ENCODE measurements around the gene EFNB2.

DNA sequence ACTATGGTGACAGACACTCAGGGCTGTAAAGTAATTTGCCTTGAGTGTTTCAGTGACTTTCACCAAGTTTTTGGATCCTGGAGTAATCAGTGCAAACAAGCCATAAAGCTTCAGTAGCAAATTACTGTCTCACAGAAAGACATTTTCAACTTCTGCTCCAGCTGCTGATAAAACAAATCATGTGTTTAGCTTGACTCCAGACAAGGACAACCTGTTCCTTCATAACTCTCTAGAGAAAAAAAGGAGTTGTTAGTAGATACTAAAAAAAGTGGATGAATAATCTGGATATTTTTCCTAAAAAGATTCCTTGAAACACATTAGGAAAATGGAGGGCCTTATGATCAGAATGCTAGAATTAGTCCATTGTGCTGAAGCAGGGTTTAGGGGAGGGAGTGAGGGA, 23.1 kb upstream of the EFNB2 start:
- TF ChIP-seq SNRNP70 (optimal IDR thresholded peaks at IDR 0.05; ENCODE audit: low read depth, low read length), result no peak
- no peak for TF ChIP-seq POLR2A (conservative IDR thresholded peaks at IDR 0.05)
- no peak for TF ChIP-seq PURB (CRISPR knock-in tag; IDR thresholded peaks at IDR 0.05; ENCODE audit: low read depth)
- TF ChIP-seq FOXA3 (CRISPR knock-in tag; conservative IDR thresholded peaks at IDR 0.05 in 1 of 2, IDR thresholded peaks at IDR 0.05 in 1 of 2), result no peak
- no peak for TF ChIP-seq USF2 (CRISPR knock-in tag; IDR thresholded peaks at IDR 0.05)

Data from K562 (cell line).